ENCODE results near the gene LHFPL6. TPM values are rescaled to one million over a fixed set of nuclear protein-coding genes. Genes with fewer than 3 reads are reported as not detected.

Gene LHFPL6
- total RNA-seq, 1 donor from 2014 or later = 38.5 TPM

- no peak for DNase-seq (ENCODE audit: low spot score)
Observed at GRCh38 chr13:39505151-39505550, 97.8 kb downstream of the LHFPL6 start.

DNA sequence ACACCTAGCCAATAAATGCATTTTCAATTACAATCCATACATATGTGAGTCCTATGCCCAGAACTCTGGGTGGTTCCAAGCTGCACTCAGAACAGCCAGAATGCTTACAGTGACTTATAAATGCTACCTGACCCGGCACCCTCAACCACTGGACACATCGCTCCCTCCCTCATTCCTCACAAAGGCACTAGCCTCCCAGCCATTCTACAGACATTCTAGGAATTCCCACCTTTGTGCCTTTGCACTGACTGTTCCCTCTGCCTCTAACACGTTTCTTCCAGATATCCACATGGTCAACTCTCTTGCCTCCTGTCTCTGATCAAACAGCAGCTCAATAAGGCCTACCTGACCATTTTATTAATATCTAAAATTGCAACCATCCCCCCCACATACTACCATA, 99.9 kb downstream of the LHFPL6 start:
- DNase-seq (ENCODE audit: low spot score) = no peak
- peaks cover 3% of the 10 kb centered on the region for H3K27me3 Mint-ChIP-seq (ENCODE audit: unreplicated experiment)
- no peak overlapping the region for H3K27ac Mint-ChIP-seq (ENCODE audit: unreplicated experiment)

More at GRCh38 chr13:39505151-39505550, 97.8 kb downstream of the LHFPL6 start:
- Mint-ChIP-seq H3K36me3 (ENCODE audit: low read depth, unreplicated experiment) (no peaks in the 10 kb centered on the region), H3K27me3 (ENCODE audit: unreplicated experiment) (peaks cover 6% of the 10 kb centered on the region), H3K27ac (ENCODE audit: unreplicated experiment) (peak overlapping the region; percentile 76), H3K9me3 (ENCODE audit: unreplicated experiment) (no peaks in the 10 kb centered on the region), H3K4me1 (ENCODE audit: unreplicated experiment) (peaks cover 16% of the 10 kb centered on the region), H3K4me3 (ENCODE audit: unreplicated experiment) (no peak overlapping the region)
- TF ChIP-seq CTCF (IDR thresholded peaks at IDR 0.05; ENCODE audit: unreplicated experiment) = no peak

GRCh38 chr13:39501702-39502324, 101.2 kb downstream of the LHFPL6 start:
- DNase-seq (ENCODE audit: low spot score) = no peak
- Mint-ChIP-seq H3K27ac (ENCODE audit: unreplicated experiment) (peak overlapping the region; percentile 4), H3K4me3 (ENCODE audit: unreplicated experiment) (no peak overlapping the region), H3K4me1 (ENCODE audit: unreplicated experiment) (peaks cover 16% of the 10 kb centered on the region), H3K36me3 (ENCODE audit: low read depth, unreplicated experiment) (no peaks in the 10 kb centered on the region), H3K9me3 (ENCODE audit: unreplicated experiment) (no peaks in the 10 kb centered on the region), H3K27me3 (ENCODE audit: unreplicated experiment) (peaks cover 2% of the 10 kb centered on the region)
- no peak for TF ChIP-seq CTCF (IDR thresholded peaks at IDR 0.05; ENCODE audit: unreplicated experiment)

More for the DNA sequence above, 99.9 kb downstream of the LHFPL6 start:
- Mint-ChIP-seq H3K36me3 (ENCODE audit: low read depth, unreplicated experiment) (no peaks in the 10 kb centered on the region), H3K4me1 (ENCODE audit: unreplicated experiment) (peaks cover 16% of the 10 kb centered on the region), H3K9me3 (ENCODE audit: unreplicated experiment) (no peaks in the 10 kb centered on the region), H3K4me3 (ENCODE audit: unreplicated experiment) (no peak overlapping the region)
- TF ChIP-seq CTCF (IDR thresholded peaks at IDR 0.05; ENCODE audit: unreplicated experiment) = no peak

- no peaks in the 10 kb centered on the region for H3K9me3 Mint-ChIP-seq (ENCODE audit: unreplicated experiment)
- H3K27me3 Mint-ChIP-seq (ENCODE audit: unreplicated experiment) = no peaks in the 10 kb centered on the region
- DNase-seq (ENCODE audit: low spot score) = no peak
- no peaks in the 10 kb centered on the region for H3K36me3 Mint-ChIP-seq (ENCODE audit: low read depth, unreplicated experiment)
- no peak overlapping the region for H3K4me3 Mint-ChIP-seq (ENCODE audit: unreplicated experiment)
- H3K4me1 Mint-ChIP-seq (ENCODE audit: unreplicated experiment) = peaks cover 5% of the 10 kb centered on the region
- TF ChIP-seq CTCF (IDR thresholded peaks at IDR 0.05; ENCODE audit: unreplicated experiment) = no peak
- H3K27ac Mint-ChIP-seq (ENCODE audit: unreplicated experiment) = no peak overlapping the region
Observed at GRCh38 chr13:39499604-39500003, 103.4 kb downstream of the LHFPL6 start.

- TF ChIP-seq CTCF (IDR thresholded peaks at IDR 0.05; ENCODE audit: unreplicated experiment) = no peak
- Mint-ChIP-seq H3K9me3 (ENCODE audit: unreplicated experiment) (no peaks in the 10 kb centered on the region), H3K4me1 (ENCODE audit: unreplicated experiment) (peaks cover 5% of the 10 kb centered on the region), H3K4me3 (ENCODE audit: unreplicated experiment) (no peak overlapping the region), H3K27me3 (ENCODE audit: unreplicated experiment) (no peaks in the 10 kb centered on the region), H3K27ac (ENCODE audit: unreplicated experiment) (no peak overlapping the region), H3K36me3 (ENCODE audit: low read depth, unreplicated experiment) (no peaks in the 10 kb centered on the region)
- no peak for DNase-seq (ENCODE audit: low spot score)
Observed at GRCh38 chr13:39498471-39499114, 104.4 kb downstream of the LHFPL6 start.
